Glutamatergic neuron (in vitro differentiated cells): ENCODE measurements around the gene SLN. TPM values are rescaled to one million over a fixed set of nuclear protein-coding genes. Genes with fewer than 3 reads are reported as not detected.

Experiments
- DNase-seq: peaks from one replicate; pipeline ENCODE4 v3.0.0; 2022
- H3K27ac Mint-ChIP-seq: one replicate; pipeline ENCODE4 v1.8.0; 2020; ENCODE audit warnings: mild to moderate bottlenecking, mixed read lengths, inconsistent platforms; ENCODE audit not compliant: unreplicated experiment
- H3K27me3 Mint-ChIP-seq: one replicate; pipeline ENCODE4 v1.8.0; 2020; ENCODE audit warnings: mild to moderate bottlenecking, moderate library complexity, mixed read lengths, inconsistent platforms; ENCODE audit not compliant: unreplicated experiment
- H3K36me3 Mint-ChIP-seq: one replicate; pipeline ENCODE4 v1.8.0; 2020; ENCODE audit warnings: mild to moderate bottlenecking, mixed read lengths, inconsistent platforms; ENCODE audit not compliant: unreplicated experiment
- H3K4me1 Mint-ChIP-seq: one replicate; pipeline ENCODE4 v1.8.0; 2020; ENCODE audit warnings: mild to moderate bottlenecking, low read depth, mixed read lengths, inconsistent platforms; ENCODE audit not compliant: unreplicated experiment
- H3K4me3 Mint-ChIP-seq: one replicate; pipeline ENCODE4 v1.8.0; 2020; ENCODE audit warnings: mild to moderate bottlenecking, mixed read lengths, inconsistent platforms; ENCODE audit not compliant: unreplicated experiment
- H3K9me3 Mint-ChIP-seq: one replicate; pipeline ENCODE4 v1.8.0; 2020; ENCODE audit warnings: mild to moderate bottlenecking, moderate library complexity, mixed read lengths, inconsistent platforms; ENCODE audit not compliant: unreplicated experiment
- CTCF ChIP-seq: fragments of 200-600 bp; sonication (generic); IDR thresholded peaks from one replicate; pipeline ENCODE4 v1.5.0; 2021; ENCODE audit not compliant: partially characterized antibody, unreplicated experiment
- total RNA-seq: library from RNA; stranded (reverse); fragmentation: NEBNext Ultra II Directional; extraction: Animal tissue kit (Norgen Biotek cat#: 25700); gene quantifications from one replicate; pipeline ENCODE4 v1.2.1, GENCODE V29; 2021; ENCODE audit not compliant: unreplicated experiment

The SLN gene
- total RNA-seq, 1 donor from 2014 or later: not detected

DNA sequence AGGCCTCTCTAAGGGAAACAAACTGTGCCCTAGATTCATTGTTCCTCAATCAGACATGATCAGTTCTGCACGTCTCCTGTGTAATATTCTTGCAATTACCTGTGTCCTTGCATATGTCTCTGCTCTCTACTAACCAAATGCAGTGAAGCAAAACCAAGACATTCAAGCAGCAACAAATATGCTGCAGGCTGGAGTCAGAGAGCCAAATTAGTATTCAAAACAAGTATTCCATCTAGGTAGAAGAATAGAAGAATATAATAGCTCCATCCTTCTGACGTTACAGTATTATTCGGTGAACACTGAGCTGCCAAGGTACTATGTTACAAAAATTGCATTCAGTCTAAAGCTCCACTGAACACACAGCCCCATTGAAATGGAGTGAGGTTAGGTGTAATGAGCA is 51.8 kb downstream of the SLN start:
- Mint-ChIP-seq H3K27ac (no peak overlapping the region), H3K27me3 (no peaks in the 10 kb centered on the region), H3K9me3 (no peaks in the 10 kb centered on the region), H3K36me3 (no peaks in the 10 kb centered on the region), H3K4me1 (no peaks in the 10 kb centered on the region), H3K4me3 (no peak overlapping the region)
- TF ChIP-seq CTCF: no peak
- no peak for DNase-seq

GRCh38 chr11:107659310-107659709 is 52.5 kb downstream of the SLN start:
- Mint-ChIP-seq H3K9me3 (no peaks in the 10 kb centered on the region), H3K27me3 (no peaks in the 10 kb centered on the region), H3K36me3 (no peaks in the 10 kb centered on the region), H3K4me3 (no peak overlapping the region), H3K27ac (no peak overlapping the region), H3K4me1 (no peaks in the 10 kb centered on the region)
- DNase-seq: no peak
- TF ChIP-seq CTCF: no peak

Other genes starting within 250 kb of the SLN start
- gene ALKBH8, start 146.3 kb downstream of the SLN start, total RNA-seq: 6.4 TPM
- 0.81 TPM for gene ELMOD1, start 120.9 kb downstream of the SLN start, total RNA-seq
- gene SLC35F2, start 146.7 kb upstream of the SLN start, total RNA-seq: 3.5 TPM
- gene RAB39A, start 216.4 kb upstream of the SLN start, total RNA-seq: 21.9 TPM